ENCODE measurements around the gene RBM20. TPM values are rescaled to one million over a fixed set of nuclear protein-coding genes. Genes with fewer than 3 reads are reported as not detected.

Gene RBM20
- total RNA-seq, 1 donor from 2014 or later, result 0.58 TPM

- Mint-ChIP-seq H3K27ac (ENCODE audit: unreplicated experiment) (peak overlapping the region; percentile 84), H3K4me3 (no peak overlapping the region), H3K36me3 (ENCODE audit: low read depth) (no peaks in the 10 kb centered on the region), H3K9me3 (no peaks in the 10 kb centered on the region), H3K4me1 (peaks cover 17% of the 10 kb centered on the region), H3K27me3 (ENCODE audit: low read depth) (no peaks in the 10 kb centered on the region)
- no peak for DNase-seq (ENCODE audit: low read depth, low spot score)
- TF ChIP-seq CTCF (conservative IDR thresholded peaks at IDR 0.05), result no peak
Observed at GRCh38 chr10:110804376-110804775, 160.2 kb downstream of the RBM20 start.

- Mint-ChIP-seq H3K4me1 (peaks cover 17% of the 10 kb centered on the region), H3K36me3 (ENCODE audit: low read depth) (no peaks in the 10 kb centered on the region), H3K9me3 (no peaks in the 10 kb centered on the region), H3K27ac (ENCODE audit: unreplicated experiment) (no peak overlapping the region), H3K4me3 (no peak overlapping the region), H3K27me3 (ENCODE audit: low read depth) (no peaks in the 10 kb centered on the region)
- TF ChIP-seq CTCF (conservative IDR thresholded peaks at IDR 0.05), result no peak
- DNase-seq (ENCODE audit: low read depth, low spot score), result no peak
Observed at GRCh38 chr10:110805292-110805691, 161.2 kb downstream of the RBM20 start.

- H3K27me3 Mint-ChIP-seq (ENCODE audit: low read depth), result no peaks in the 10 kb centered on the region
- no peak for DNase-seq (ENCODE audit: low read depth, low spot score)
- TF ChIP-seq CTCF (conservative IDR thresholded peaks at IDR 0.05), result no peak
- H3K27ac Mint-ChIP-seq (ENCODE audit: unreplicated experiment), result no peak overlapping the region
- H3K9me3 Mint-ChIP-seq, result no peaks in the 10 kb centered on the region
- H3K4me3 Mint-ChIP-seq, result no peak overlapping the region
- peaks cover 17% of the 10 kb centered on the region for H3K4me1 Mint-ChIP-seq
- H3K36me3 Mint-ChIP-seq (ENCODE audit: low read depth), result no peaks in the 10 kb centered on the region
Observed at GRCh38 chr10:110806335-110806734, 162.2 kb downstream of the RBM20 start.

- TF ChIP-seq CTCF (conservative IDR thresholded peaks at IDR 0.05), result no peak
- Mint-ChIP-seq H3K9me3 (no peaks in the 10 kb centered on the region), H3K36me3 (ENCODE audit: low read depth) (no peaks in the 10 kb centered on the region), H3K27ac (ENCODE audit: unreplicated experiment) (no peak overlapping the region), H3K27me3 (ENCODE audit: low read depth) (no peaks in the 10 kb centered on the region), H3K4me1 (peaks cover 18% of the 10 kb centered on the region), H3K4me3 (no peak overlapping the region)
- DNase-seq (ENCODE audit: low read depth, low spot score), result no peak
Observed at GRCh38 chr10:110808123-110808522, 164.0 kb downstream of the RBM20 start.

- Mint-ChIP-seq H3K9me3 (no peaks in the 10 kb centered on the region), H3K4me3 (no peak overlapping the region), H3K4me1 (peaks cover 15% of the 10 kb centered on the region), H3K36me3 (ENCODE audit: low read depth) (no peaks in the 10 kb centered on the region), H3K27ac (ENCODE audit: unreplicated experiment) (no peak overlapping the region), H3K27me3 (ENCODE audit: low read depth) (no peaks in the 10 kb centered on the region)
- TF ChIP-seq CTCF (conservative IDR thresholded peaks at IDR 0.05), result no peak
- no peak for DNase-seq (ENCODE audit: low read depth, low spot score)
Observed at GRCh38 chr10:110808615-110809014, 164.5 kb downstream of the RBM20 start.

GRCh38 chr10:110810625-110811024 lies 166.5 kb downstream of the RBM20 start:
- Mint-ChIP-seq H3K36me3 (ENCODE audit: low read depth) (no peaks in the 10 kb centered on the region), H3K9me3 (no peaks in the 10 kb centered on the region), H3K4me1 (peaks cover 9% of the 10 kb centered on the region), H3K27me3 (ENCODE audit: low read depth) (no peaks in the 10 kb centered on the region), H3K4me3 (no peak overlapping the region), H3K27ac (ENCODE audit: unreplicated experiment) (no peak overlapping the region)
- no peak for TF ChIP-seq CTCF (conservative IDR thresholded peaks at IDR 0.05)
- no peak for DNase-seq (ENCODE audit: low read depth, low spot score)
